HCT116 (cell line): Measurements from ENCODE around the gene IRS1.

ENCODE experiments used
- CBX3 ChIP-seq: IDR thresholded peaks from 2 replicates; pipeline ENCODE4 v1.6.1; 2012; ENCODE audit warnings: low read depth
- ELF1 ChIP-seq: IDR thresholded peaks from 2 replicates; pipeline ENCODE4 v1.6.1; 2012; ENCODE audit warnings: low read depth, borderline replicate concordance
- EZH2 ChIP-seq: fragments of 200-600 bp; sonication (generic); IDR thresholded peaks from 2 replicates; pipeline ENCODE4 v1.6.1; 2017; ENCODE audit warnings: antibody characterized with exemption, mixed run types
- POLR2A ChIP-seq: IDR thresholded peaks from 2 replicates; pipeline ENCODE4 v1.7.0; 2011; ENCODE audit warnings: borderline replicate concordance; ENCODE audit not compliant: insufficient read depth, insufficient read length; ENCODE audit errors: extremely low read depth
- POLR2AphosphoS5 ChIP-seq: IDR thresholded peaks from 2 replicates; pipeline ENCODE4 v1.6.1; 2011; ENCODE audit warnings: mild to moderate bottlenecking, low read depth, low read length, moderate library complexity
- RAD21 ChIP-seq: IDR thresholded peaks from 2 replicates; pipeline ENCODE4 v1.6.1; 2012; ENCODE audit warnings: low read depth, mild to moderate bottlenecking
- ZNF274 ChIP-seq: fragments of 200-500 bp; sonication (Bioruptor generic); IDR thresholded peaks from 2 replicates; pipeline ENCODE4 v1.6.1; 2014; ENCODE audit warnings: mild to moderate bottlenecking, low read depth, low read length, inconsistent platforms
- TF ChIP-seq, protein P1 (sequence below), 3 experiments: fragments of 200-600 bp in 1 of 3; sonication (generic) in 1 of 3; IDR thresholded peaks in 2 of 3; conservative IDR thresholded peaks in 1 of 3; 2 replicates each; pipeline ENCODE4 v1.5.1; 2012 to 2017; ENCODE audit warnings: low read depth in 2 of 3, low read length in 2 of 3, antibody characterized with exemption in 1 of 3, borderline replicate concordance in 1 of 3, control low read depth in 1 of 3, mild to moderate bottlenecking in 1 of 3, mixed read lengths in 1 of 3, mixed run types in 1 of 3, moderate library complexity in 1 of 3; ENCODE audit not compliant: insufficient read depth in 1 of 3
- TF ChIP-seq, protein P2 (sequence below): IDR thresholded peaks from 2 replicates; pipeline ENCODE4 v1.6.1; 2012; ENCODE audit warnings: low read depth

DNA sequence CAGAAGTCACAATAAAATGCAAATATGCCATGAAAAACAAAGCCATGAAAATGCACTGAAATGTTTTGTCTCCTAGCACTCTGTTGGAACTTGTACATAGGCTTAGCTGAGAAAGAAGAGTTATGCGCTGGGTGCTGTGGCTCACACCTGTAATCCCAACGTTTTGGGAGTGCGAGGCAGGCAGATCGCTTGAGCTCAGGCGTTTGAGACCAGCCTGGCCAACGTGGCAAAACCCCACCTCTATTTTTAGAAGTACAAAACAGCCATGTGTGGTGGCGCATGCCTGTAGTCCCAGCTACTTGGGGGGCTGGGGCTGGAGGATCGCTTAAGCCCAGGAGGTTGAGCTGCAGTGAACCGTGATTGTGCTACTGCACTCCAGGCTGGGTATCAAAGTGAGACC, 39.9 kb downstream of the IRS1 start:
- no peak for TF ChIP-seq POLR2AphosphoS5
- no peak for TF ChIP-seq CBX3
- no peak for TF ChIP-seq ELF1
- no peak for TF ChIP-seq EZH2
- TF ChIP-seq, protein P1, sequence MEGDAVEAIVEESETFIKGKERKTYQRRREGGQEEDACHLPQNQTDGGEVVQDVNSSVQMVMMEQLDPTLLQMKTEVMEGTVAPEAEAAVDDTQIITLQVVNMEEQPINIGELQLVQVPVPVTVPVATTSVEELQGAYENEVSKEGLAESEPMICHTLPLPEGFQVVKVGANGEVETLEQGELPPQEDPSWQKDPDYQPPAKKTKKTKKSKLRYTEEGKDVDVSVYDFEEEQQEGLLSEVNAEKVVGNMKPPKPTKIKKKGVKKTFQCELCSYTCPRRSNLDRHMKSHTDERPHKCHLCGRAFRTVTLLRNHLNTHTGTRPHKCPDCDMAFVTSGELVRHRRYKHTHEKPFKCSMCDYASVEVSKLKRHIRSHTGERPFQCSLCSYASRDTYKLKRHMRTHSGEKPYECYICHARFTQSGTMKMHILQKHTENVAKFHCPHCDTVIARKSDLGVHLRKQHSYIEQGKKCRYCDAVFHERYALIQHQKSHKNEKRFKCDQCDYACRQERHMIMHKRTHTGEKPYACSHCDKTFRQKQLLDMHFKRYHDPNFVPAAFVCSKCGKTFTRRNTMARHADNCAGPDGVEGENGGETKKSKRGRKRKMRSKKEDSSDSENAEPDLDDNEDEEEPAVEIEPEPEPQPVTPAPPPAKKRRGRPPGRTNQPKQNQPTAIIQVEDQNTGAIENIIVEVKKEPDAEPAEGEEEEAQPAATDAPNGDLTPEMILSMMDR (IDR thresholded peaks at IDR 0.05 in 2 of 3, conservative IDR thresholded peaks at IDR 0.05 in 1 of 3; ENCODE audit: borderline replicate concordance in 1 of 3, insufficient read depth in 1 of 3, low read depth in 2 of 3, low read length in 2 of 3): no peak
- TF ChIP-seq POLR2A: no peak
- TF ChIP-seq ZNF274: no peak
- TF ChIP-seq, protein P2, sequence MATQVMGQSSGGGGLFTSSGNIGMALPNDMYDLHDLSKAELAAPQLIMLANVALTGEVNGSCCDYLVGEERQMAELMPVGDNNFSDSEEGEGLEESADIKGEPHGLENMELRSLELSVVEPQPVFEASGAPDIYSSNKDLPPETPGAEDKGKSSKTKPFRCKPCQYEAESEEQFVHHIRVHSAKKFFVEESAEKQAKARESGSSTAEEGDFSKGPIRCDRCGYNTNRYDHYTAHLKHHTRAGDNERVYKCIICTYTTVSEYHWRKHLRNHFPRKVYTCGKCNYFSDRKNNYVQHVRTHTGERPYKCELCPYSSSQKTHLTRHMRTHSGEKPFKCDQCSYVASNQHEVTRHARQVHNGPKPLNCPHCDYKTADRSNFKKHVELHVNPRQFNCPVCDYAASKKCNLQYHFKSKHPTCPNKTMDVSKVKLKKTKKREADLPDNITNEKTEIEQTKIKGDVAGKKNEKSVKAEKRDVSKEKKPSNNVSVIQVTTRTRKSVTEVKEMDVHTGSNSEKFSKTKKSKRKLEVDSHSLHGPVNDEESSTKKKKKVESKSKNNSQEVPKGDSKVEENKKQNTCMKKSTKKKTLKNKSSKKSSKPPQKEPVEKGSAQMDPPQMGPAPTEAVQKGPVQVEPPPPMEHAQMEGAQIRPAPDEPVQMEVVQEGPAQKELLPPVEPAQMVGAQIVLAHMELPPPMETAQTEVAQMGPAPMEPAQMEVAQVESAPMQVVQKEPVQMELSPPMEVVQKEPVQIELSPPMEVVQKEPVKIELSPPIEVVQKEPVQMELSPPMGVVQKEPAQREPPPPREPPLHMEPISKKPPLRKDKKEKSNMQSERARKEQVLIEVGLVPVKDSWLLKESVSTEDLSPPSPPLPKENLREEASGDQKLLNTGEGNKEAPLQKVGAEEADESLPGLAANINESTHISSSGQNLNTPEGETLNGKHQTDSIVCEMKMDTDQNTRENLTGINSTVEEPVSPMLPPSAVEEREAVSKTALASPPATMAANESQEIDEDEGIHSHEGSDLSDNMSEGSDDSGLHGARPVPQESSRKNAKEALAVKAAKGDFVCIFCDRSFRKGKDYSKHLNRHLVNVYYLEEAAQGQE: no peak
- TF ChIP-seq RAD21: no peak
